Activated CD4-positive, CD25-positive, alpha-beta regulatory T cell treated with anti-CD3 and anti-CD28 coated beads, Interleukin-2, amount 50 U/mL, for 16 hours (primary cell): ENCODE data around the gene HOPX.
"Not testable (repeated sequence)": the region's sequence is repeated elsewhere in the genome, so short reads cannot be mapped to it uniquely, and the experiment has no call there.

ENCODE experiments used
- DNase-seq: peaks from one replicate; pipeline ENCODE4 v3.0.0-alpha.2; 2020; ENCODE audit warnings: low read depth, low spot score

Gene HOPX

DNA sequence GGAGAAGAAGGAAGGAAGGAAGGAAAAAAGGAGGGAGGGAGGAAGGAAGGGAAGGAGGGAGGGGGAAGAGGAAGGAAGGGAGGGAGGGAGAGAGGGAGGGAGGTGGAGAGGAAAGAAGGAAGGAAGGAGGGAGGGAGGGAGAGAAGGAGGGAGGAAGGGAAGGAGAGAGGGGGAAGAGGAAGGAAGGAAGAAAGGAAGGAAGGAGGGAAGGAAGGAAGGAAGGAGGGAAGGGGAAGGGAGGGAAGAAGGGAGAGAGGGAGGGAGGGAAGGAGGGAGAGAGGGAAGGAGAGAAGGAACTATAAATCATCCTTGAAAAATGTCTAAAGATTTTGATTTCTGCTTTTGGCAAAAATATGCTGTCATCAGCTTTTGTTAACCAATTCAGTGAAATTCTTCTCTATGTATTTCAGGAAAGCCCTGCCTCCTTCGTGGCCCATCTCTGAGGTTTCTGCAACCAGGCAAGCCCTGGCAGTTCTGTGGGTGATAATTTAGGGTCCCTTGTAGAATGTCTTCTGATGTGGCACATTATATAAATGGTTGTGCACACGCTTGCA is 7.1 kb upstream of the HOPX start:
- DNase-seq, result no peak

DNA sequence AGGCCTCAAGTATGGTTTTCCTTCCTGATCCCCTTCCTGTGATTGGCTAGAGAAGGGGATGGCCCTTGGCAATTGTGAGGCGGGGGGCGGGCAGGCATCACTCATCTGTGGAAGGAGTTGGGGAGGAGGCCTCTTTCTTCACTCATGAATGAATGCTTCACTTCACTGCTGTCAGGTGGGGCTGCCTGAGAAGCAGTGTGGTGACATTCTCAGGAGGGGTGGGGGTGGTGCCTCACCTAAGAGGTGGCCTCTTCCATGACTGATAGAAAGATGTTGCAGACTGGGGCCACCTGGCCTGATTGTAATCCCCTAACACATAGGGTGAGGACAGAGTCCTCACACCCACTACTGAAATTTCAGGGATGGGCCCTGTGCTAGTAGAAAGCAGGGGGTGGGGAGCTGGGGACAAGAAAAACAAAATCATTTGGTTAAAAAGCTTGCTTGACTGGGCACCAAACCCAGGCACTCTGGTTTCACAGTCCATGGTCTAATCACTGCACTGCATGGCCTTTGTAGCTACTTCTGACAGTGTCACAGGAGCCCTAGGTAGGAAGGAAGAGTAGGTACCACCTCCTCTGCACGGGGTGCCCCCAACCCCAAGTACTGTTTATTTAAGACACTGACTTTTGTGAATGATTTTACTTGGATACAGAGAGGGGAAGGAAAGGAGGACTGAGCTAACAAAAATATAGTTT is 5.6 kb upstream of the HOPX start:
- no peak for DNase-seq

DNA sequence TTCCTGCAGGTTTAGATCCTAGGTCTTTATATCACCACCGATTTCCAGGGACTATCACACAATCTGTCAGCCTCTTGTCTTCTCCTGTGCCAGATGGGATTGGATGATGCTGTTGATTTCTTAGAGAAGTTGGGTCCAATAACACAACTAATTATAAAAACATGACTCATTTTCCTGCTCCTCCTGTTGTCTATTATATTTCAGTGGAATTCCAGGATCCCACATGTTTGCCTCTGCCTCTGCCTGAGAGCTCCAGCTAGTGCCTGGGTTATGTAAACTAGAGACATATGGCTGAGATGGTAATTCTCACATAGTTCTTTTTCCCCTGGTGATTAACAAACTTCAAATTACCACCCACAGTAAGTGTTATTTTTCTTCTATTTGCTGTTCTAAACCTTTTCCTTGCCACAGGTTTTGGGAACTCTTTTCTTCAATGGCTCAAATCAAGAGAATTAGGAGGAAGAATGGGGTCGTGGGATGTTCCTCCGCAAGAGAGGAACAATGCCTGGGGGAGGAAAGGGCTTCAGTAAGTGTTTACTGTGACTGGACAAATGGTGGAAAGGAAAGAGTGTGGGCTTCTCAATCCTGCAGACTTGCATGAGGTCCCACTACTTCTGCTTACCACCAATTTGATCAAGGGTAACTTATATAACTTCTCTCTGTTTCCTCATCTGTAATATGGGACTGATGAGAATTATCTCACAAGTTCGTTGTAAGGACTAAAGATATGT is 3.4 kb upstream of the HOPX start:
- no peak for DNase-seq

DNA sequence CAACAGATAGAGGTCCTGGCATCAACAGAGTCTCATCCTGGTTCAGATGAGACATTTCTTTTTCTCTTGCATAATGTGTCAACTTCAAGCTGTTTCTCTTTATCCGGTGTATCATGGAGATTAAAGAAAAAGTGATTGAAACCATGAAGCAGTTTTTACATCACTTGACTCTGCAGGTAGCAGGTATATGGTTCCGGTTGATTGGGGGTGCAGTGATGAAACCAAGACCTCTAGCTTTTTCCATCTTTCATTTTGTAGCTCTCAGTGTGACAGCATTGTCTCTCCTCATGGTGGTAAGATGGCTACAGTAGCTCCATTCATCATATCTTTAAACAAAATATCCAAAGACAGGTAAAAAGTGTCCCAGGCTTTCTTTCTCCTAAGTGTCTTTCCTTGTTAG is 2.4 kb upstream of the HOPX start:
- DNase-seq, result no peak

DNA sequence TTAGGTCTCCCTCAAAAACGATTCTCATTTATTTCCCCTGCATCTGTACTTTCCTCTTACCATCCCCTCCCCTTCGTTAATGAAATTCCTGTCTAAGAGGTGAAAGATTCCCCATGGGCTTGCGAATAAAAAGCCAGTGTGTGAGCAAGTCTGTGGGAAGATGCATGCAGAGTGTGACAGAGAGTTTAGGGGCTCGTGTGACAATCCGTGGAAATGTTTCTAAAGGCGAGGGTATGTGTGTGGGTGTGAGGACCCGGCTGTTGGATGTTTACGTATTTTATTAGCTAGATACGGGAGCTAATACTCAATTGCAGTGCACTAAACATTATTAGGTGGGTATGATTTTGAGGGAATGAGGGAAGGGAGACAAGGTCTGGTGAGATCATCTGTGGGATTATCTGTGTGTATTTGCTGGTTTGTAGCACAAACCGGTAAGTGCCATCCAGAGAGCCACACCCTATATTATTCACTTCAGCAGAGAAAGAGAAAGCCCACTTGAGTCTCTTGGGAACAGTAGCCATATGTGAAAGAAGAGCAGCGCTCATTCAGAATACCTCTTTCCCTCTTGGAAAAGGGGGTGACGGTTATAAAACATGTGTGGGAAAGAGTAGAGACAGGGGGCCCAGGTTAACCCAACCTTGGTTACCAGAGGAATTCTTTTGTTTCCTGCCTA is 893 bp upstream of the HOPX start:
- no peak for DNase-seq

DNA sequence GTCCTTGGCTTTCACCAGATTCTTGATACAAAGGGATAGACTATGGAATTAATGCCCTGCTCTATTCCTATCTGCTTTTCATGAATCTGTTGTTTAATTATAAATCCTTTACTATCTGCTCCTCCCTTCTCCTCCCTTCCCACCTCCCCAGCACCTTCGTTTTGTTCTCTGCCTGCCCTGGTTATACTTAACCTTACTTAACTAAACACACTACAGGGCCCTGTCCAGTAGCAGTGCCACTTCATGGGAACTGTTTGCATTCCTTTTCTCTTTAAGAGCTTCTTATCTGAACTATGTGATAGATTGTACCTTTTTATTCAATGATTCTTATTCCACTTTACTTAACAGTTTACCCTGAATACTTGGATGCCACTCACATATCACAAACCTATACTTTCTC is 830 bp downstream of the HOPX start:
- no peak for DNase-seq

DNA sequence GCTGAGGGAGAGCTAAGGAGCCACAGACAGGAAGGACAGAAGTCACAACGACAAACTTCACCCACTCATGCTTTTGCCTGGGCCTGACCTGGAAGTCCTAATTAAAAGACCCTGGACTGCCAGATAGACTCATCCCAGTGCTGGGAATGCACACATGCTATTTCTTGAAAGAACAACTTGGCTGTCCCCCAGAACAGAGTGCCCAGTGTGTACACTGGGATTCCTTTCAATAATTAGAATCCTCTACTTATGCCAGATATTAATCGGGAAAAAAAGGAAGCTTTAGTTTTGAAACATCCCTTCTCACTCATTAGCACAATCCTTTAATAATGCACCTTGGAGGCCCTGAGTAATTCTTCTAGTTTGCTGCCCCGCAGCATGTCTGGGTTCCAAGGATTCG is 3.4 kb downstream of the HOPX start:
- no peak for DNase-seq

DNA sequence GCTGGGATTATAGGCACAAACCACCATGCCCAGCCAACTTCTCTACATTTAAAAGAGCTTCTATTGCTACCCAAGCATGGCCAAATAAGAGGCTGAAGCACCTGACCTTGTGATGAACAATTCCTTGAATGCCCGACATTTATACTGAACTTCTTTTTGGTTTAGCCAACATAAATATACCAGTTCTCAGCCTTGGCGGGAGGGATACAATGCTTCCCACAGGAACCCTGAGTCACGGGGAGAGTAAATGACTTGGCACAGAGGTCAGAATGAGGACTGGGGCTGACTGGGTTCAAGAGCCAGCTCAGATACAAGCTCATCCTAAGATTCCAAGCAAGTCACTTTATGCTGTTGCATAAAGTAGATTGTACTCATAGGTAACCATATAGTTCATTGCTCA is 6.1 kb downstream of the HOPX start:
- no peak for DNase-seq

DNA sequence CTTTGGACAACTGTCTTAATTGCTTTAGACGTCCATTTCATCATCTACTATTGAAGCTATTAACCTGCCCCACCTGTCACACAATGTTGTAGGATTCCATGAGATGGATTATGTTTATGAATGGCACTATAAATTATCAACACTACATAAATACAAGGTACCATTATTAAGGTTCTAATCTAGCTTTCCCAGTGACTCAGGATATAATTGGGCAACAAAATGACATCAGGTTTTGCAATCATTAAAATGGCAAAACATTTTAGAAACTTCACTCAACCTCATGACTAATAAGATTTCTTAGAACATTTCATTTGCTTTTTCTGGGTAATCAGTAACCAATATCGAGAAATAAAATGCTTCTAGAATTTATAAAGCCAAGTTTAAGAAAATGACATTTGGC is 9.2 kb downstream of the HOPX start:
- DNase-seq, result no peak

DNA sequence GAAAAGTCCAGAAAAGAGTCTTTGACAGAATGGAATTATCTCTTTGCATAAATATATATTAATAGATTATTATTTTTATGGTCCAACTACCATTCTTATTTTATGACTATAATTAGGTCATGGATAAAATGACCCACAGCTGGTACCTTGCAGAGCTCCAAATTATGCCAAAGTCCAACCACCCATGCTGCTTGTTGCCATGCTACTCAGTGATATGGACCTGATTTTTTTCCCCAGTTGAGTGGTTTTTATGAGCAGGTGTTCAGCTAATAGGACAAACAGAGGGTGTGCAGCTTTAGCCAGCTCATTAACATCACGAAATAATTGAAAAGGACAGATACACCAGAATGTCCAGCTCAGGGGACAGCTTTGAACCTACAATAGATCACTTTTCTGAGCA is 9.7 kb downstream of the HOPX start:
- no peak for DNase-seq

DNA sequence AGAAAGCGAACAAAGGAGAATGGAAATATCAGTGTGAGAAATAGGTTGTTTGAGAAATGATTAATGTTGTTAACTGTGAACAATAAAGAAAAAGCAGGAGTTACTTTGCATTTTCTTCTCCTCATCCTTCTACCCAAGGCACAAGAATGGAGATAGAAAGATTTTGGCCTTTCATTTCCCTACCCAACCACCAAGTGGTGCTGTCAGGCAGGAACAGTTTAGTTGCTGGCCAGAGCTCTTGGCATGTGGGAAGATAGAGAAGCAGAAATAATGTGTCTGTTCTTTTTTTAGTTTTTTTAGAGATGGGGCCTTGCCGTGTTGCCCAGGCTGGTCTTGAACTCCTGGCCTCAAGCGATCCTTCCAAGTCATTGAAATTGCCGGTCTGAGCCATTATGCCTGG is 12.8 kb downstream of the HOPX start:
- no peak for DNase-seq

DNA sequence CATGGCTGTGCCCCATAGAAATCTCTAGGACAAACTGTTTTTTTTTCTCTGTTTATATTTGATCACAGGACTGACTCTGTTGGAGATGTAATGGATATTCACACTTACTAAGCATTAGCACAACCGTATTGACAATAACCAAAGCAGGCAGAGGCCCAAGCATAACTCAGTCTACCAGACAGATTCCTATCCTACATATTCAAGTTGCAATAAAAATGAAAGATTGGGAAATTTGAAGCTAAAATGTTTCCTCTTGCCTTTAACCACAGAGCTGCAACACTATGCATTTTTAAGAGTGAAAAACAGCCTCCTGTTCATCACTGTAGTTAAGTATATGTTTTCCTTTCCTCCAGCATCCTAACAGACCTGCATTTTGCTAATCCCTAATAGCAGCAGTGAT is 13.7 kb downstream of the HOPX start:
- not testable (repeated sequence) for DNase-seq

DNA sequence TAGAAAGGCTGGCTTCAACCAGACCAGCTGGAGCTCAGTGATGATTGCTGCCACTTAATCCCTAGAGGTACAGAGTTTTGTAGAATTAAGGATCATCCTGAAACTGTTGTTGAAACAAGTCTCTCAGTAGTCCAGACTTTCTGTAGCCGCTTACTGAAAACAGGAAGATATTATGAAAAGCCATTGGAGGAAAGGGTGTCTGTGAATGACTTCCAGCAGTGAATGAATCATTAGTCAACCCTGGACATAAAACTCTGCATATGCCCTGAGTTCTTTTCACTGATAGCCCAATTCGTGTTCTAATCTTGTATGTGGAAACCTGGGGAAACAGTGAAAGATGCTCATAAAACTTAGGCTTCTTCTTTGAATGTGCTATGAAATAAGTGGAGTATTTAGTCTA is 14.8 kb downstream of the HOPX start:
- no peak for DNase-seq

DNA sequence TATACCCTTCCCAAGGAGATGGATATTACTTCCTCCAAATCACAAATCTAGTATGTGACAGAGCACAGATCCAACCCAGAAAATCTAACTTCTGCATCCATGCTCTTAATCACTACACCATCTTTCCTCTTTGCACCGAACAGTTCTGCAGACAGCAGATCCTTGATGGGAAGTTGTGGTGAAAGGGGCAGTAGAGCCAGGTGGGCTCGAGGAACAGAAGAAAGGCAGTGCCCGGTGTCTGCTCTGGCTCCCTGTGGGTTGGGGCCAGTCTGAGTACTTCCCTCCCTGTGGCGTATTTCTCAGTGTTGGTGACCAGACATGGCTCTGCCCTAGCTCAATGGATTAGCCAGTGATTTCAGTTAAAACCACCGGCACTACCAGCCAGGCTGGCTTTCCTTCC is 15.3 kb downstream of the HOPX start:
- DNase-seq, result no peak

DNA sequence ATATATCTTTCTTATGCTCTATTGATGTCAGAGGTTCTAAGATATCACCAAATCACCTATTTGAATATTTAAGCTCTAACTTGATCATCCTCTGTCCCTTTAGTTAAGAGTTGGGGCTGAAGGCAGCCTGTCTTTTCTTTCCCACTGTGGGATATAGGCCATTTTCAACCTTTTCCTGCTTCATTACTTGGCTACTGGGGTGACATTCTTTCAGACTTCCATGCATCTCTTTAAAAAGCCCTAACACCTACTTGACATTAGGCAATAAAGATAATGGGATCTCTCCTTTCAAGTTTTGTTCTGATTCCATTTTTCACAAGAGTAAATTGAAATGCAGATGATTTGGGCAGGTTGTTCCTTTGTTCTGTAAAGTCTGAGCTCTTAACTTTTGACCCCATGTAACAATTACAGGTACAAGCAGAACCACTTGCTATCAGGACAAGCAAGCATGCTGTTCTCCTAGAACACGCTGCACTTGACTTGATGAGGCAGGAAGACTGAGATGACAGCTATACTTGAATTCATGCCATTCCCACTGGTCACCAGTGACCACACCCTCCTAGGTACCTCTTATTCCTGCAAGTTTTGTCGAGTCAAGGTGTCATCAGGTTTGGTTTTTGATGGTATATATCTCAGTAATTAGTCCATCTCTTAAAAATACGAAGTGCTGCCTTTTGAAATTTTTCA is 18.2 kb downstream of the HOPX start:
- DNase-seq, result no peak

DNA sequence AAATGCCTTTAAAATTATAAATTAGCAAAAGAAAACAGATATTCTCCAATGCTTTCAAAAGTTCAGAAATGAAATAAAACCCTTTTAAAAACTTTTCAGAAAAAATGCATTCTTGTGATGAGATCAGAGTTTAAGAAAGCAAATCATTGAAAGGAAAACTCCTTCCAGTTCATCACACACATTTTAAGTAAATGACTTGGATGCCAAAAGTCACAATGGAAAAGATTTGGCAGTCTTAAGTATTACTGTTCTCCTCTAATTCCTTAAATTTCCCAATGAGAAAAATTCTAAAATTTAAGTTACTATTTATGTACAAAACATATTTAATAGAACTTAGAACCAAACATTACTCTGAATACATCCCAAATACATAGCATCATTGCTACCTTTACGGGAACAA is 21.1 kb downstream of the HOPX start:
- no peak for DNase-seq

DNA sequence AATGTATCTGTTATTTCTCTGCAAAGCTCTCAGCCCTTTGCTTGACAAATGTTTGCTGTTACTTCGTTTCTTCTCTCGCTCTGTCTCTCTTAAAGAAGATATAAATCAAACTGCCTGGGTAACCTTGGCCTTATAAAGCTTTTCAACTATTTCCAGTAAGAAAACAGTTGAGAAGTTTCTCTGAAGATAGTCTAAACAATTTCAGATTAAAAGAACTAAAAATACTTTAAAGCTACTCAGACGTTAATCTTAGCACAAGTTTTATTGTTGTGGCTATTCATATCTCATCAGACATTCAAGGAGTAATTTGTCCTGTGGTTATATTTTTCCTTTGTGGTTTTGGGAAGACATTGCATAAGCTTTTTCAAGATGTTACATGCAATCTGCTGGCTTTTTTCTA is 22.6 kb downstream of the HOPX start:
- DNase-seq, result no peak

DNA sequence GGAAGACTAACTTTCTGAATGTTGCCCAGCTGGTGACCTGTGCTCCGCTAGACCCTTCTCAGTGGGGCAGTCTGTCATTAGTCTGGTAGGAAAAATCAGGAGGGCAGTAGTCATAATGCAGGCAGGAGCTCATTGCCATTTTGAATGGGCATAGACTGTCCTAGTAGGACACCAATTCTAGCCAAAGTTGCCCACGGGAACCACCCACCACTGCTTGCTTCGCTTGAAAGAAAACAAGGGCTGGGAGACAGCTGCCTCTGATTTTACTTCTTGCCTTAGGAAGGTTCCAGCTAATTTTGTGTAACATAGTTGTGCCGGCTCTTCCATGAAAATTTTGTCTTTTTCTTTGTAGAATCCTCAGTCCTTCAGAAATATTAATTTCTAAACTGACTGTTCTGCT is 23.3 kb downstream of the HOPX start:
- DNase-seq, result no peak

DNA sequence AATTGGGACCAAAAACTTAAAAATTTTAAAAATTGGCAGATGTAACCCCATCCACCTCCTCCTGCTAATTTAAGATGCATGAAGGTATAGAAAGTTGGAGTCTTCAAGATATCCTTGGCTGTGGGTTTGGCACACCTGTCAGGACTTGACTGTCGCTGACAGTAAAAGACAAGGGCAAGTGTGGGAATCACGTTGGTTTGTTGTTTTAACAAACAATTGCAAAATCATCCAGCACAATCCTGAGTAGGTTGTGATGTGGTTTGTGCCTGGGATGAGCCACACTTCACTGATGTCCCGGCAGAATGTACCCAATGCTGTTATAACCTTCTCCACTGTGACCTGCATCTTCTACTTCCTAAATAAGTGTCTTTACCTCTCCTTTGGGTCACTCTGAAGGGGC is 24.0 kb downstream of the HOPX start:
- DNase-seq, result no peak

DNA sequence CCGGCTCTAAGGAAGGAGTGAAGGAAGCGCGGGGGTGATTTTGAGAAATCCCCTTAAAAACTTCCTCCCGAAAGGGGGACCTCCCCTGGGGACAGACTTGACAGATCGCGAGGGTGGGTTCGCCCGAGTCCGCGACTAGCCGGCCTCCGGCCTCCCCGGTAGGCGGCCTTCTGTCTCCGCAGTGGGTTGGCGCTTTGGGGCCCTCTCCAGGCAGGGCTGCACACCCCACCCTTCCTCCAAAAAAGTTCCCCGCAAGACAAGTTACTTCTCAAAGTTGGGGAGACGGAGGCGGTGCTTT is 24.8 kb downstream of the HOPX start:
- DNase-seq, result no peak

DNA sequence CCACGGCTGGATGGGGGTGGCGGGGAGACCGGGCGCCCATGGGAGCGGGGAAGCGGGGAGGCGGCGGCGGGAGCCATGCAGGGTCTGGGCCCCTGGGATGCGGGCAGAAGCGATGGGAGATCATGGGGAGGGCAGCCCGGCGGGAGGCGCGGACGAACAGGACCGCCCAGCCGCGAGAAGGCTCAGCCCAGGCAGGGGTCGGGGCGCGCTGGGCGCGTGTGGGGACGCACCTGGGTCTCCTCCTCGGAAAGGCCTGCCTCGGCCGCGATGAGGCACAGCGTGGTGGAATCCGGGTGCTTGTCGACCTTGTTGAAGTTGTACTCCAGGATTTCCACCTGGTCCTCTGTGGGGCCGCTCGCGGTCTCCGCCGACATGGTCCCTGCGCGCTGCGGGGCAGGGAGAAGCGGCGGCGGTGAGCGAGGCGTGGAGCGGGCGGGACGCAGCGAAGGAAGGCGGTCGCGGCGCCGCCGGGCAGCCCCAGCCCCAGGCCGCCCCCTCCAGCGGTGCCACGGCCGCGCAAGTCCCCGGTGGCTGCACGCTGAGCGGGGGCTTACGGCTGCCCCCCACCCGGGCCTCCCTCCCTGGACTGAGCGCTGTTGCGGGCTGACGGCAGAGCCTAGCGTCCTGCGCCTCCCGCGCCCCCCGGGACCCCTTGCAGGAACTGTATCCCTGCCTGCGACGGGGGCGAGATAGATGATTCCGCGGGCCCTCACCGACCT is 25.3 kb downstream of the HOPX start:
- no peak for DNase-seq

DNA sequence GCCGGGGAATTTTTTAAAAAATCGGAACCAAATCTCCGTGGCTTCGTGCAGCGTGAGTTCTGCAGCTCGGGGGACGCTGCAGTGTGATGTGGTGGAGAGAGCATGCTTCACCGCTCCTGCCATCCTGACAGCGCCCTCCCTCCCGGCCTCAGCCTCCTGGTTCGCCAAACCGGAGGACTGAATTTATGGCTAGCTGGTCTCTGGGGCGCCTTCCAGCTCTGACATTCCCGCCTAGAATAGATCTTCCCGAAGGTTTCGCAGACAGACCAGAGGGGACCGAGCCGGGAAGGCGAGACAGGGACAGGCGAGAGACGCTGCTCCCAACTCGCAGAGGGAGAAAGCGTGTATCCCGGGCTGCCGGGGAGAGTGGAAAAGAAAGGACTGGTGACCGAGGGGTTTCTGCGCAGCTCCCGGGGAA is 25.9 kb downstream of the HOPX start:
- DNase-seq, result no peak
